T-helper 9 cell (primary cell): ENCODE measurements around the gene TLR10.
"Not testable (repeated sequence)": the region's sequence is repeated elsewhere in the genome, so short reads cannot be mapped to it uniquely, and the experiment has no call there.

Experiments
- DNase-seq: peaks from one replicate; pipeline ENCODE4 v3.0.0-alpha.2; 2020
- total RNA-seq, 2 donors: gene quantifications; one replicate each; lab custom pipeline; 2026; lab: John Stamatoyannopoulos, UW

The TLR10 gene
- total RNA-seq: 0 to 0.21 reads per million in 2 donors

DNA sequence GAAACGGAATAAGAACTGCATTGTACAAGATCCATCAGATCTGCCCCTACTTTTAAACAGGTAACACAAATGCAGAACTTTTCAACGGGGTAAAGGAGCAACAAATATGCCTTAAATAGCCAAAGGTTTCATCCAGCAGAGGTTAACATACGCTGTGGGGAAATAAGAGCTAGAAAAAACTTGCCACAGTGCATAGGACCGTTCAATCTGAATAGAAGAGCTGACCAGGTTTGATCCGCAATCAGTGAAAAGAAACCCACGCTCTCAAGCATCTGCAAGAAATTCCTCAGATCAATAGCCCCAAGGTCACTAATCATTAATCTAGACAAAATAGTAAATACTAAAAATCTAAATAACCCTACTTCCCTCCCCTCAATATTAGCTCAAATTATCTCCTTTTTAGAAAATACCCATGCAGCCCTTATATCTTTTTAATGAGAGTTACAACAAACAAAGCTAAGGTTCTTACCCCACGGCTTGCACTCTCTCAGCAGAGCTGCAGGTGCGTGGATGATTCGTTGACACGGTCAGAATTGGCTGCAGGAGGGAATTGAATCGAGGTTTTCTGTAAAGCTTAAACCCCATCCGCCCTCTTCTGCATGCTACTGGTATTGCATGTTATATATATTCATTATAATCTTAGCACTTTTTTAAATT lies at the start of gene TLR10:
Gene TLR10, minus strand, starts transcription at position 539 of the 657 bp plus-strand sequence. CDS start 7,400 bp downstream, outside the sequence.
- no peak for DNase-seq

GRCh38 chr4:38832206-38832605 lies 49.4 kb upstream of the TLR10 start:
- DNase-seq: no peak

- no peak for DNase-seq
Observed at GRCh38 chr4:38831653-38832052, 48.9 kb upstream of the TLR10 start.

- no peak for DNase-seq
Observed at GRCh38 chr4:38829237-38829636, 46.4 kb upstream of the TLR10 start.

DNA sequence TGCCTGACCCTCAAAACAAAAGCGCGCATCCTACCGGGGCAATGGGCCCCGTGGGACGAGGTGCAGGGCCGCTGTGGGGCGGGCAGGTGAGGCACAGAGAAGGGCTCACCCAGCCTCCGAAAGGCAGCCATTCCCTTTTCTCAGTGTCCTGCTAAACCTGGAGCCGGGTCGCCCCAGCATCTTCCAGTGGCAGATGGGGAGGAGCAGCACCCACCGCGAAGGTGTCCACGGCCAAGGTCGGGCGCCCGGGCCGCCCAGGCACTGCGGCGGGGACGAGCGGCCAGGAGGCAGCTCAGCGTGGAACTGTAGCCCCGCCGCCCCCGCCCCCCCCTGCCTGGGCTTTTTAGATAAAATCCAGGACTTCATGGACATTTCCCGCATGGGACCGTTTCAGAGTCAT lies 41.0 kb upstream of the TLR10 start:
- DNase-seq: no peak

DNA sequence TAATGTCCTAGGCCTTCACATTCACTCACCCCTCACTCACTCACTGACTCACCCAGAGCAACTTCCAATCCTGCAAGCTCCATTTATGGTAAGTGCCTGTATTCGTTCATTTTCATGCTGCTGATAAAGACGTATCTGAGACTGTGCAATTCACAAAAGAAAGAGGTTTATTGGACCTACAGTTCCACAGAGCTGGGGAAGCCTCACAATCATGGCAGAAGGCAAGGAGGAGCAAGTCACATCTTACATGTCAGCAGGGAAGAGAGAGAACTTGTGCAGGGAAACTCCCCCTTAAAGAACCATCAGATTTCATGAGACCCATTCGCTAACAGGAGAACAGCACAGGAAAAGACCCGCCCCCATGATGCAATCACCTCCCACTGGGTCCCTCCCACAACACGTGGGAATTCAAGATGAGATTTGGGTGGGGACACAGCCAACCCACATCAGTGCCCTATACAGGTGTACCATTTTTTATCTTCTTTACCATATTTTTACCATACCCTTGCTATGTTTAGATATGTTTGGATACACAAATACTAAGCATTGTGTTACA lies 40.0 kb upstream of the TLR10 start:
- no peak for DNase-seq

GRCh38 chr4:38821739-38822138 lies 38.9 kb upstream of the TLR10 start:
- DNase-seq: no peak

DNA sequence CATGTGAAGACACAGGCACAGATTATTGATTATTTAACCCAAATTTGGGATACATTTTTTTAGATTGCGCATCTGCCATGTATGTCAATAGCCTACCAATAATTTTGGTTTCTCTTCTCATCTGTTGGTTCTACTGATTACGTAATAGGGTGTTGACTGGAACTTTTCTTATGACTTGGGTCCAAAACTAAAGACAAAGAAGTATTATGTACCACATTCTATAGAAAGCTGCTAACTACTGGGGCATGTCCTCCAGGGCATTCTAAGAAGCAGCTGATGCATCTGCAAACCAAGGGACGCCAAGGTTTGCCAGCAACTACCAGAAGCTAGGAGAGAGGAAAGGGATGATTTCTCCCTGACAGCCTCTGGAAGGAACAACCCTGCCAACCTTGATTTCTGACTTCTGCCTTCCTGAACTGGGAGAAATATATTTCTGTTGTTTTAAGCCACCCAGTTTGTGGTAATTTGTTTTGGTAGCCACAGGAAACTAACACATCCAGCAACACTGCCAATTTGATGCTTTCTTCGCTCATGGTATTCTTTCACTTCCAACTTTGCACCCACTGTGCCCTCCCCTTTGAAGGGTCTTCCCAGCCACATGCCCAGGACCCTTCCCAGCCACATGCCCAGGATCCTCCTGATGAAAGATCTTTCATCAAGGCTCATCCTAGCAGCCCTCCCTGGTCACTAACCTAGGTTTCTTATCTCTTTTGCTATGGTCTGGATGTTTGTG lies 37.7 kb upstream of the TLR10 start:
- no peak for DNase-seq

DNA sequence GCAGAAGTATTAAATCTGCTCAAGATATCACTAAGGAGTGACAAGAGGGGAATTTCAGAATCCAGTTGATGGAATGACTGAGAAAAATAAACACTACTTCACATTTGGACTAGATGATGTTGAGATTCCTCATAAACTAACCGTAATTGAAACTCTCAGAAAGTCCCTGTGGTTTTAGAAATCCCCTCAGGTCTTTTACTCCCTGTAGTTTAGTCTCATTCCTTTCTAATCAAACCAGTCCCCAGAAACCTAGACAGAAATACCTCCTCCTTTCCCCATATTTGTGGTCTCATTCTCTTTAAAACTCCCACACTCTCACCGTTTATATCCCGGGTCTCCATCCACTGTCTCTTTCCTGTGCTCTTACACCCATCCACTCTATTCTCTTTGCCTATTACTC lies 36.8 kb upstream of the TLR10 start:
- no peak for DNase-seq

DNA sequence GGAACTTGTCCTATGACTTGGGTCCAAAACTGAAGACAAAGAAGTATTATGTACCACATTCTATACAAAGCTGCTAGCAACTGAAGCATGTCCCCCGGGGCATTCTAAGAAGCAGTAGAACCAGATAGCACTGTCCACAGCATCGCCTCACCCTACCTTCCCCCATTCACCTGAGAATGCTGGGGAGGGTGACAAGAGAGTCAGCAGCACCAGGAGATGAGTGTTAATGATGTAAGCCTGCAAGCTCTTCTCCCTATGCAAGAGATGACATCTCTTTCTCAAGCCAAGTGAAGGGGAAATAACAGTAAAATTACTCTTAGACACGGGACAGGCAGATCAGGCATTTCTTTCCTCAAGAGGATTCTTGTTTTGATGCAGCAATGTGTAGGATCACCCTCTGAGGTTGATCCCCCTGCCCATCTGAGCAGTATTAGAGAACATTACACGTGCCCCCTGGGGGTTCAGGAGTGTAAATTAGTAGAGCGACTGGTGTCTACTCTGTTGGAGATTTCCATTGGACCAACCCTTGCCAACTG lies 35.7 kb upstream of the TLR10 start:
- DNase-seq: no peak

- DNase-seq: no peak
Observed at GRCh38 chr4:38815885-38816782, 33.3 kb upstream of the TLR10 start.

DNA sequence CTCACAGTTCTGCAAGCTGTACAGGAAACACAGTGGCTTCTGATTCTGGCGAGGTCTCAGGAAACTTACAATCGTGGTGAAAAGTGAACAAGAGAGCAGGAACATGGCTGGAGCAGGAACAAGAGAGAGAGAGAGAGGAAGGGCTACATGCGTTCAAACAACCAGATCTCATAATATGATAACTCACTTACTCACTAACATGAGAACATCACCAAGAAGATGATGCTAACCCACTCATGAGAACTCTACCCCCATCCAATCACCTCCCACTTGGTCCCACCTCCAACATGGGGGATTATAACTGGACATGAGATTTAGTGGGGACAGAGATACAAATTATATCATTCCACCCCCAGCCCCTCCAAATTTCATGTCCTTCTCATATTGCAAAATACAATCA lies 31.6 kb upstream of the TLR10 start:
- no peak for DNase-seq

GRCh38 chr4:38811297-38811696 lies 28.5 kb upstream of the TLR10 start:
- DNase-seq: no peak

- not testable (repeated sequence) for DNase-seq
Observed at GRCh38 chr4:38807462-38807861, 24.7 kb upstream of the TLR10 start.

DNA sequence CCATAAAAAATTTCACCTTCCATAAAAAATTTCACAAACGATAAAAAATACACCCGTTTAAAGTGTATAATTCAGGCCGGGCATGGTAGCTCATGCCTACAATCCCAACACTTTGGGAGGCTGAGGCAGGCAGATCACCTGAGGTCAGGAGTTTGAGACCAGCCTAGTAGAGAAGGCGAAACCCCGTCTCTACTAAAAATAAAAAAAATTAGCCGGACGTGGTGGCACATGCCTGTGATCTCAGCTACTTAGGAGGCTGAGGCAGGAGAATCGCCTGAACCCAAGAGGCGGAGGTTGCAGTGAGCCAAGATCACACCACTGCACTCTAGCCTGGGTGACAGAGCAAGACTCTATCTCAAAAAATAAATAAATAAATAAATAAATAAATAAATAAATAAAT lies 23.5 kb upstream of the TLR10 start:
- DNase-seq: not testable (repeated sequence)

DNA sequence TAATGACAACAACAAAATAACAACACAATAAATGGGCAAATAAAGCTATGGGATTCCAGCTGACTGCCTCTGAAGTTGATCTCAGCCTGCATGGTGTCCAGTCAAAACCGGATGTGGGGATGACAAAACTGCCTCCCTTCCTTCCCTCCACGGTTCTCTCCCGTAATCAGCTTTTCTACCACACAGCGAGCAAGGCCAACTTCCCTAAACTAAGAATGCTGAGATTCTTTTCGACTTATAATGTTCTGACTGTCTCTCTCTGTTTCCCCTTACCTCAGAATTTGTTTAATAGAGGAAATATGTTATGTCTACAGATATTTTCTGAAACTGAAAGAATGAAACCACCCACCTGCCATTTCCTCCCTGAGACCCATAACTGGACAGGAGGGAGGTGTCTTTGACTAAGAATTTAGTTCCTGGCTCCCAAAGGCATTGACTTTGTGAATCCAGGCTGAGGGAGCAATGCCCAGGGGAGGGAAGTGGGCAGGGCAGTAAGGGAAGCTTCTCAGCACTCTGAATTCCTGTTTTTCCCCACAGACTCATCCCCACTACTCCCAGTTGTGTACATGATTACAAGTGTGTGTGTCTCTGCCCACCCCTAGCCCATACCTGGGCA lies 22.8 kb upstream of the TLR10 start:
- DNase-seq: no peak

DNA sequence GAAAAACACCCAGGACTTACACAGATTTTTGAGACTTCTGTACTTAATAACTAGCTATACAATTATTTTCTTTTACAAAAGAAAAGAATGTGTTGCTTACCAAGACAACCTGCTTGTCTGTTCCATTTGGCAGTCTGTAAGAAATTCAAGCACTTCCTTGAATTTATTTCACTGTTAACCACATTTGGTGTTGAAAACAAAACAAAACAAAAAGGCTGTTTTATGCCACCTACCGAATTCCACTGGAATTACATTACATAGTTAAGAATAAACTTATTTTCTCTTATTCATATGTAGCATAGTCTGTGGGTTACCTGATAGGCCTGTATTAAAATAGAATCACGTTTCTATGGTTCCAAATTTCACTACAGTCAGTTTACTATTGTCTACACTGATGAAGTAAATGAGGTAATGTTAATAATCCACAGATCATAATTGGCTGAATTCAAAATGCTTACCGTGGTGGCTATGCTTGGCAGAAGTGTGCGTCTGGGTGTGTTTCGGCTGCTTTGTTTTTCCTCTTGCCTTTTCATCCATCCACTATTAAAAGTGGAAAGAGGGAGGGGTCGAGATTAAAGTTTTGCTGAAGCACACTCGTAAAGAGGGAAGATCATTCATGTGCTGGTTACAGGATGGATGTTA lies 22.0 kb upstream of the TLR10 start, which contains the start of gene TLR1:
Gene TLR1, minus strand, starts transcription at position 138 of the 642 bp plus-strand sequence. CDS start 5,960 bp downstream, outside the sequence.
- DNase-seq: no peak

GRCh38 chr4:38803833-38804653 lies 21.3 kb upstream of the TLR10 start:
- DNase-seq: no peak

DNA sequence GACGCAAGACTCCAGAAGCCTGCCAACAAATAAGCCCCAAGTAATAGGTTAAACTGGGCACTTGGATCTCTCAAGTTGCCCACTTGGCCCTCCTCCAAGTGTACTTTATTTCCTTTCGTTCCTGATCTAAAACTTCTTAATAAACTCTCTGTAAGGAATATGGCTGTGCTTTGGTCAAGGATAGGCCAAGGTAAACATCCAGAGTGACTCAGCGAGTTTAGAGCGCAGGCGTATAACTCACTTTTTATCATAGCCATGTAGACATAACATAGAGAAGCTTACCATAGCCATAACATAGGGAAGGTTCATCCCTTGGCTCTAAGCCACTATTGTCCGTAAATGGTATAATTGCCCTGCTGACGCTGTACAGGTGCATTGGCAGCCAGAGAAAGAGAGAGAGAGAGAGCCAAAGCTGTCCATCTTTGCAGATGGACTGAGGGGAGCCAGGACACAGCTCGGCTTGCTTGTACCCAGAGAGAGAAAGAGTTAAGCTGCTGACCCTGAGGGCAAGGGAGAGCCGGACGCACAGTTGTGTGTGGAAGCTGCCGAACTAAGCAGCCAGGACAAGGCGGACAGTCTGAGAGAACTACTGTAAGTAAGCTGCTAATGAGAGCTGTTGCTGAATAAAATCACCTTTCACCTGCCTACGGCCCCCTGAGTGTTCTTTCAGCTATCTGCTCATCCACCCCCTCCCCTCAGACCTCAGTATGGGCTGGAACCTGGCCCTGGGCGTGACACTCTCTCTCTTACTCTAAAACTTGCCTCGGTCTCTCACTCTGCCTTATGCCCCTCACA lies 20.0 kb upstream of the TLR10 start:
- DNase-seq: no peak

- no peak for DNase-seq
Observed at GRCh38 chr4:38800961-38801450, 18.2 kb upstream of the TLR10 start.
